Hepatocyte (in vitro differentiated cells): Measurements from ENCODE around the gene CAST. TPM values are rescaled to one million over a fixed set of nuclear protein-coding genes. Genes with fewer than 3 reads are reported as not detected.

Experiments
- DNase-seq: peaks from one replicate; pipeline ENCODE4 v3.0.0-alpha.2; 2016; ENCODE audit warnings: low spot score
- H2AFZ ChIP-seq: fragments of 200-600 bp; sonication (generic); 2 replicates; pipeline ENCODE4 v1.6.0; 2016; ENCODE audit warnings: antibody characterized with exemption, mild to moderate bottlenecking
- H3K27ac ChIP-seq: fragments of 200-600 bp; sonication (generic); 2 replicates; pipeline ENCODE4 v1.5.1; 2016; ENCODE audit warnings: mild to moderate bottlenecking
- H3K27me3 ChIP-seq: fragments of 200-600 bp; sonication (generic); 2 replicates; pipeline ENCODE4 v1.6.1; 2016
- H3K36me3 ChIP-seq: fragments of 200-600 bp; sonication (generic); replicated peaks from 2 replicates; pipeline ENCODE4 v1.5.1; 2016; ENCODE audit warnings: low read depth; ENCODE audit not compliant: insufficient read depth
- H3K4me1 ChIP-seq: fragments of 200-600 bp; sonication (generic); 2 replicates; pipeline ENCODE4 v1.5.1; 2016; ENCODE audit warnings: mild to moderate bottlenecking, moderate library complexity; ENCODE audit not compliant: insufficient read depth
- H3K4me2 ChIP-seq: fragments of 200-600 bp; sonication (generic); 2 replicates; pipeline ENCODE4 v1.6.0; 2016
- H3K4me3 ChIP-seq: fragments of 200-600 bp; sonication (generic); 2 replicates; pipeline ENCODE4 v1.5.1; 2016; ENCODE audit warnings: mild to moderate bottlenecking
- H3K79me2 ChIP-seq: fragments of 200-600 bp; sonication (generic); 2 replicates; pipeline ENCODE4 v1.6.0; 2017; ENCODE audit warnings: mild to moderate bottlenecking
- H3K9me2 ChIP-seq: fragments of 200-600 bp; sonication (generic); replicated peaks from 2 replicates; pipeline ENCODE4 v1.6.0; 2017; ENCODE audit warnings: mild to moderate bottlenecking; ENCODE audit not compliant: insufficient read depth
- H3K9me3 ChIP-seq: fragments of 200-600 bp; sonication (generic); 2 replicates; pipeline ENCODE4 v1.5.1; 2016; ENCODE audit warnings: low read depth, mild to moderate bottlenecking
- H4K20me1 ChIP-seq: fragments of 200-600 bp; sonication (generic); 2 replicates; pipeline ENCODE4 v1.6.0; 2016; ENCODE audit warnings: mild to moderate bottlenecking; ENCODE audit not compliant: insufficient read depth, poor library complexity, severe bottlenecking
- CTCF ChIP-seq: fragments of 200-600 bp; sonication (generic); IDR thresholded peaks from 2 replicates; pipeline ENCODE4 v1.5.1; 2016; ENCODE audit warnings: antibody characterized with exemption, mild to moderate bottlenecking; ENCODE audit not compliant: poor library complexity
- EZH2 ChIP-seq: fragments of 200-600 bp; sonication (generic); IDR thresholded peaks from 2 replicates; pipeline ENCODE4 v1.6.1; 2016; ENCODE audit warnings: antibody characterized with exemption, mild to moderate bottlenecking, borderline replicate concordance
- EZH2phosphoT487 ChIP-seq: fragments of 200-600 bp; sonication (generic); IDR thresholded peaks from one replicate; pipeline ENCODE4 v1.6.1; 2018; ENCODE audit warnings: antibody characterized with exemption, mild to moderate bottlenecking, low read depth, moderate library complexity; ENCODE audit not compliant: unreplicated experiment, severe bottlenecking
- WGBS: methylation state at CpG from one replicate; pipeline ENCODE4 v1.1.6; 2016; ENCODE audit warnings: low lambda C conversion rate; ENCODE audit errors: missing lambda C conversion rate; 5-methylcytosine and 5-hydroxymethylcytosine counted together
- polyA plus RNA-seq: library from polyadenylated mRNA; unstranded; fragments of >200 nt; fragmentation: Nextera tagmentation; extraction: Ambion mirVana; gene quantifications from 2 replicates; pipeline ENCODE4 v1.2.1, GENCODE V29; 2016
- total RNA-seq: library from RNA; depleted of rRNA; stranded (reverse); fragments of >200 nt; gene quantifications from 2 replicates; pipeline ENCODE4 v1.2.3, GENCODE V29; 2014

The CAST gene
- total and polyA plus RNA-seq, 2 experiments from 2014 or later = 140 to 177 TPM

GRCh38 chr5:96628406-96628805 is 33.8 kb upstream of the CAST start:
- 76% methylated on average over 3 of the region's 3 CpGs for WGBS

GRCh38 chr5:96629774-96630173 is 32.4 kb upstream of the CAST start:
- TF ChIP-seq CTCF (no peak), EZH2phosphoT487 (no peak), EZH2 (no peak)
- no peaks in the 10 kb centered on the region for H3K79me2 ChIP-seq
- H4K20me1 ChIP-seq = no peaks in the 10 kb centered on the region
- H3K9me2 ChIP-seq = no peaks in the 10 kb centered on the region
- H3K36me3 ChIP-seq = no peaks in the 10 kb centered on the region
- H3K4me1 ChIP-seq = no peaks in the 10 kb centered on the region
- no peak overlapping the region for H3K4me3 ChIP-seq
- WGBS = 45% methylated on average over 2 of the region's 2 CpGs
- no peaks in the 10 kb centered on the region for H3K9me3 ChIP-seq
- H2AFZ ChIP-seq = no peak overlapping the region
- no peak overlapping the region for H3K27ac ChIP-seq
- H3K27me3 ChIP-seq = no peaks in the 10 kb centered on the region
- no peak overlapping the region for H3K4me2 ChIP-seq
- no peak for DNase-seq

More at GRCh38 chr5:96628406-96628805, 33.8 kb upstream of the CAST start:
- H3K4me3 ChIP-seq = no peak overlapping the region
- H4K20me1 ChIP-seq = no peaks in the 10 kb centered on the region
- DNase-seq = no peak
- no peaks in the 10 kb centered on the region for H3K9me3 ChIP-seq
- TF ChIP-seq CTCF = no peak
- no peak for TF ChIP-seq EZH2phosphoT487
- no peak for TF ChIP-seq EZH2
- no peaks in the 10 kb centered on the region for H3K9me2 ChIP-seq
- H3K4me2 ChIP-seq = no peak overlapping the region
- H2AFZ ChIP-seq = no peak overlapping the region
- no peaks in the 10 kb centered on the region for H3K27me3 ChIP-seq
- H3K36me3 ChIP-seq = no peaks in the 10 kb centered on the region
- no peaks in the 10 kb centered on the region for H3K4me1 ChIP-seq
- no peaks in the 10 kb centered on the region for H3K79me2 ChIP-seq
- H3K27ac ChIP-seq = no peak overlapping the region

GRCh38 chr5:96633820-96634219 is 28.4 kb upstream of the CAST start:
- Histone ChIP-seq H3K79me2 (no peaks in the 10 kb centered on the region), H3K27ac (no peak overlapping the region), H3K4me3 (no peak overlapping the region), H4K20me1 (no peaks in the 10 kb centered on the region), H3K4me1 (no peaks in the 10 kb centered on the region), H3K27me3 (no peaks in the 10 kb centered on the region), H3K9me3 (no peaks in the 10 kb centered on the region), H3K9me2 (no peaks in the 10 kb centered on the region), H3K4me2 (no peak overlapping the region), H2AFZ (no peak overlapping the region), H3K36me3 (no peaks in the 10 kb centered on the region)
- no peak for DNase-seq
- TF ChIP-seq EZH2phosphoT487 = no peak
- TF ChIP-seq EZH2 = no peak
- TF ChIP-seq CTCF = no peak
- 68% methylated on average over 4 of the region's 4 CpGs for WGBS

GRCh38 chr5:96634881-96635280 is 27.3 kb upstream of the CAST start:
- H3K9me3 ChIP-seq = no peaks in the 10 kb centered on the region
- no peak for TF ChIP-seq EZH2
- TF ChIP-seq CTCF = no peak
- TF ChIP-seq EZH2phosphoT487 = no peak
- no peak overlapping the region for H3K4me3 ChIP-seq
- no peaks in the 10 kb centered on the region for H4K20me1 ChIP-seq
- no peaks in the 10 kb centered on the region for H3K79me2 ChIP-seq
- no peak overlapping the region for H3K27ac ChIP-seq
- H3K27me3 ChIP-seq = no peaks in the 10 kb centered on the region
- no peaks in the 10 kb centered on the region for H3K9me2 ChIP-seq
- no peaks in the 10 kb centered on the region for H3K4me1 ChIP-seq
- no peak overlapping the region for H3K4me2 ChIP-seq
- H3K36me3 ChIP-seq = no peaks in the 10 kb centered on the region
- WGBS = 100% methylated on average over 1 of the region's 1 CpG
- no peak overlapping the region for H2AFZ ChIP-seq
- no peak for DNase-seq
